H1 (cell line): Measurements from ENCODE around the gene MS4A6A. TPM values are rescaled to one million over a fixed set of nuclear protein-coding genes. Genes with fewer than 3 reads are reported as not detected.

Experiments
- CTCF ChIA-PET: fragments of 300-600 bp; sonication (Branson Sonifier 250); formaldehyde crosslinking; loops from one replicate; lab custom pipeline; 2021; ENCODE audit not compliant: partially characterized antibody; lab: Charles Lee
- POLR2A ChIA-PET: fragments of 300-600 bp; sonication (Branson Sonifier 250); formaldehyde crosslinking; loops from one replicate; lab custom pipeline; 2021; ENCODE audit warnings: inconsistent platforms; ENCODE audit not compliant: partially characterized antibody; lab: Charles Lee
- DNase-seq, 2 experiments: peaks; one replicate each; pipeline versions ENCODE4 v3.0.0 to v3.0.0-alpha.2; 2010 to 2022; ENCODE audit warnings: low spot score in 2 of 2, low read depth in 1 of 2, mixed read lengths in 1 of 2
- FAIRE-seq: peaks from 2 replicates; lab custom pipeline; 2011; peaks lifted over from hg19 to GRCh38; lab: Jason Lieb, UNC
- H2AFZ ChIP-seq: 2 replicates; pipeline ENCODE4 v1.8.1; 2012; ENCODE audit warnings: low read length, inconsistent platforms
- H2AK5ac ChIP-seq: 2 replicates; pipeline ENCODE4 v1.6.1; 2013; ENCODE audit warnings: low read depth, low read length
- H2BK120ac ChIP-seq: replicated peaks from 2 replicates; pipeline ENCODE3; 2013; ENCODE audit warnings: low read depth, low read length, inconsistent platforms
- H2BK12ac ChIP-seq: 2 replicates; pipeline ENCODE4 v1.6.1; 2013; ENCODE audit warnings: low read depth, low read length
- H2BK15ac ChIP-seq: 2 replicates; pipeline ENCODE4 v1.6.1; 2013; ENCODE audit warnings: low read length
- H2BK20ac ChIP-seq: 2 replicates; pipeline ENCODE4 v1.6.1; 2013; ENCODE audit warnings: low read length
- H2BK5ac ChIP-seq: 2 replicates; pipeline ENCODE4 v1.6.1; 2013; ENCODE audit warnings: low read depth, low read length
- H3K14ac ChIP-seq: 2 replicates; pipeline ENCODE4 v1.6.1; 2013; ENCODE audit warnings: inconsistent platforms; ENCODE audit not compliant: insufficient read length
- H3K18ac ChIP-seq: 2 replicates; pipeline ENCODE4 v1.6.1; 2013; ENCODE audit warnings: low read length; ENCODE audit errors: extremely low read depth
- H3K23ac ChIP-seq: 2 replicates; pipeline ENCODE4 v1.6.1; 2013; ENCODE audit warnings: inconsistent platforms; ENCODE audit not compliant: insufficient read length
- H3K23me2 ChIP-seq: 2 replicates; pipeline ENCODE4 v1.6.1; 2013; ENCODE audit warnings: low read depth, low read length
- H3K27ac ChIP-seq: 2 replicates; pipeline ENCODE4 v1.6.1; 2011; ENCODE audit warnings: low read depth, low read length, inconsistent platforms
- H3K27me3 ChIP-seq, 4 experiments: replicated peaks in 1 of 4; 1 replicate in 1 of 4; 2 replicates in 3 of 4; pipeline versions ENCODE4 v1.6.1 to v1.8.1; 2011 to 2013; ENCODE audit warnings: low read length in 3 of 4, mild to moderate bottlenecking in 3 of 4, inconsistent platforms in 2 of 4, mixed read lengths in 2 of 4, moderate library complexity in 1 of 4; ENCODE audit not compliant: control insufficient read depth in 3 of 4, insufficient read depth in 3 of 4; ENCODE audit errors: extremely low read depth in 1 of 4
- H3K36me3 ChIP-seq, 4 experiments: 2 replicates each; pipeline versions ENCODE4 v1.6.1 to v1.8.1; 2011 to 2013; ENCODE audit warnings: mild to moderate bottlenecking in 4 of 4, low read length in 3 of 4, moderate library complexity in 2 of 4, control low read depth in 1 of 4, inconsistent platforms in 1 of 4; ENCODE audit not compliant: insufficient read depth in 4 of 4, control insufficient read depth in 2 of 4
- H3K4ac ChIP-seq: replicated peaks from 2 replicates; pipeline ENCODE3; 2013; ENCODE audit warnings: low read length, low read depth, mixed read lengths, inconsistent platforms; ENCODE audit not compliant: insufficient read length
- H3K4me1 ChIP-seq, 4 experiments: replicated peaks in 1 of 4; 1 replicate in 1 of 4; 2 replicates in 3 of 4; pipeline versions ENCODE4 v1.6.1 to v1.8.1; 2011 to 2013; ENCODE audit warnings: low read length in 3 of 4, inconsistent platforms in 2 of 4, mixed read lengths in 1 of 4; ENCODE audit not compliant: insufficient read depth in 4 of 4, control insufficient read depth in 3 of 4
- H3K4me2 ChIP-seq, 2 experiments: 2 replicates each; pipeline versions ENCODE4 v1.6.1 to v1.8.1; 2011 to 2013; ENCODE audit warnings: low read depth in 2 of 2, low read length in 2 of 2, control low read depth in 1 of 2, inconsistent platforms in 1 of 2, mild to moderate bottlenecking in 1 of 2; ENCODE audit not compliant: insufficient read depth in 1 of 2
- H3K4me3 ChIP-seq, 4 experiments: fragments of 200-600, 300-600 bp in 1 of 4; sonication (generic), shearing (Covaris generic), sonication (Bioruptor Twin) in 1 of 4; 2 replicates each; pipeline versions ENCODE4 v1.5.1 to v1.8.1; 2011 to 2016; ENCODE audit warnings: low read length in 4 of 4, low read depth in 3 of 4, control low read depth in 2 of 4, inconsistent platforms in 2 of 4, mild to moderate bottlenecking in 2 of 4, mixed read lengths in 1 of 4, moderate library complexity in 1 of 4; ENCODE audit not compliant: insufficient read depth in 2 of 4; ENCODE audit errors: extremely low read depth in 1 of 4
- H3K56ac ChIP-seq: replicated peaks from 2 replicates; pipeline ENCODE3; 2013; ENCODE audit warnings: low read depth, mild to moderate bottlenecking, mixed read lengths, low read length, inconsistent platforms; ENCODE audit not compliant: insufficient read length
- H3K79me1 ChIP-seq: 2 replicates; pipeline ENCODE4 v1.6.1; 2013; ENCODE audit warnings: low read depth, low read length, control low read depth
- H3K79me2 ChIP-seq, 2 experiments: 2 replicates each; pipeline versions ENCODE4 v1.6.1 to v1.8.1; 2012 to 2013; ENCODE audit warnings: low read length in 2 of 2, mild to moderate bottlenecking in 2 of 2, inconsistent platforms in 1 of 2; ENCODE audit not compliant: insufficient read depth in 2 of 2, control insufficient read depth in 1 of 2
- H3K9ac ChIP-seq, 4 experiments: replicated peaks in 1 of 4; 1 replicate in 1 of 4; 2 replicates in 3 of 4; pipeline versions ENCODE4 v1.6.1 to v1.8.1; 2011 to 2013; ENCODE audit warnings: low read depth in 3 of 4, low read length in 3 of 4, control low read depth in 2 of 4, mild to moderate bottlenecking in 2 of 4, moderate library complexity in 2 of 4, inconsistent platforms in 1 of 4; ENCODE audit errors: extremely low read depth in 1 of 4
- H3K9me3 ChIP-seq, 2 experiments: 2 replicates each; pipeline versions ENCODE4 v1.6.1 to v1.8.1; 2012 to 2013; ENCODE audit warnings: mild to moderate bottlenecking in 2 of 2, moderate library complexity in 2 of 2, control low read depth in 1 of 2, inconsistent platforms in 1 of 2, low read depth in 1 of 2, low read length in 1 of 2, mixed read lengths in 1 of 2; ENCODE audit not compliant: insufficient read depth in 2 of 2
- H4K20me1 ChIP-seq, 2 experiments: replicated peaks in 1 of 2; 2 replicates each; pipeline versions ENCODE3 to v1.8.1; 2011 to 2013; ENCODE audit warnings: inconsistent platforms in 2 of 2, low read length in 2 of 2, mild to moderate bottlenecking in 1 of 2; ENCODE audit not compliant: insufficient read depth in 2 of 2, control insufficient read depth in 1 of 2
- H4K5ac ChIP-seq: 2 replicates; pipeline ENCODE4 v1.6.1; 2013; ENCODE audit warnings: low read length, low read depth, mixed read lengths, inconsistent platforms; ENCODE audit not compliant: insufficient read length
- H4K8ac ChIP-seq: 2 replicates; pipeline ENCODE4 v1.8.0; 2013; ENCODE audit warnings: mild to moderate bottlenecking, moderate library complexity, low read length, inconsistent platforms; ENCODE audit not compliant: insufficient read depth; ENCODE audit errors: extremely low read depth
- H4K91ac ChIP-seq: replicated peaks from 2 replicates; pipeline ENCODE3; 2013; ENCODE audit warnings: low read length, mixed read lengths, inconsistent platforms; ENCODE audit not compliant: insufficient read length
- CREB1 ChIP-seq: IDR thresholded peaks from 2 replicates; pipeline ENCODE4 v1.6.1; 2012; ENCODE audit warnings: inconsistent platforms
- TAF1 ChIP-seq: IDR thresholded peaks from 2 replicates; pipeline ENCODE4 v1.6.1; 2011; ENCODE audit warnings: mild to moderate bottlenecking, low read depth, low read length
- WGBS, 2 experiments: shearing (Covaris generic) in 1 of 2; methylation state at CpG; one replicate each; pipeline versions ENCODE4 v1.1.6 to v1.1.7; 2013 to 2015; ENCODE audit warnings: low lambda C conversion rate in 2 of 2, mixed read lengths in 2 of 2, inconsistent platforms in 1 of 2, low coverage in 1 of 2, missing lambda C conversion rate in 1 of 2; ENCODE audit not compliant: insufficient replicate concordance in 2 of 2, insufficient coverage in 1 of 2, insufficient read length in 1 of 2; ENCODE audit errors: extremely low coverage in 1 of 2, missing lambda C conversion rate in 1 of 2; 5-methylcytosine and 5-hydroxymethylcytosine counted together
- polyA plus RNA-seq, 7 experiments: library from polyadenylated mRNA; depleted of rRNA in 3 of 7; stranded (reverse) in 5 of 7; unstranded in 2 of 7; fragments of >200 nt in 5 of 7; fragments of 200-250 nt in 2 of 7; gene quantifications; 1 replicate in 5 of 7; 2 replicates in 1 of 7; 4 replicates in 1 of 7; pipeline versions ENCODE4 v1.2.1 to v1.2.3, GENCODE V29; 2011 to 2013; ENCODE audit warnings: missing spikeins in 2 of 7, mixed read lengths in 2 of 7
- total RNA-seq: library from RNA; stranded (reverse); fragmentation: NEBNext Ultra II Directional; extraction: Animal tissue kit (Norgen Biotek cat#: 25700); gene quantifications from 2 replicates; pipeline ENCODE4 v1.2.1, GENCODE V29; 2021

Gene MS4A6A
- total and polyA plus RNA-seq, 2 of the 8 experiments (the other 6 are each of a cell fraction or from before 2014, with no cell fraction given): not detected

GRCh38 chr11:60150279-60150678 is 32.6 kb downstream of the MS4A6A start:
- Histone ChIP-seq H2BK120ac (no peak overlapping the region), H4K20me1 (no peaks in the 10 kb centered on the region), H4K91ac (no peak overlapping the region), H3K18ac (no peak overlapping the region), H3K79me2 (no peaks in the 10 kb centered on the region), H3K9me3 (no peaks in the 10 kb centered on the region; a peak in 1 of 4 replicates), H2BK15ac (no peak overlapping the region), H3K36me3 (no peaks in the 10 kb centered on the region), H3K23ac (no peak overlapping the region), H3K4me3 (no peak overlapping the region), H3K23me2 (no peaks in the 10 kb centered on the region), H2BK20ac (no peak overlapping the region), H3K79me1 (no peaks in the 10 kb centered on the region), H3K4ac (no peak overlapping the region), H2BK5ac (no peak overlapping the region), H4K8ac (no peak overlapping the region), H3K27ac (no peak overlapping the region), H2AK5ac (no peak overlapping the region), H4K5ac (no peak overlapping the region), H3K4me2 (no peak overlapping the region), H3K56ac (no peak overlapping the region), H2BK12ac (no peak overlapping the region), H3K14ac (no peak overlapping the region), H3K4me1 (no peaks in the 10 kb centered on the region), H2AFZ (no peak overlapping the region), H3K27me3 (no peaks in the 10 kb centered on the region), H3K9ac (no peak overlapping the region)
- ChIA-PET POLR2A (no interaction called here), CTCF (no interaction called here)
- DNase-seq (no peak), FAIRE-seq (no peak)
- WGBS, 2 experiments: 86% methylated on average over 1 of the region's 1 CpG; no CpG with 5 or more reads in 1 of the 2 experiments
- TF ChIP-seq CREB1 (no peak), TAF1 (no peak)
